Gastroesophageal sphincter (tissue), 4 donors: ENCODE results near the gene OR5M8. TPM values are rescaled to one million over a fixed set of nuclear protein-coding genes. Genes with fewer than 3 reads are reported as not detected.

Experiments used
- ATAC-seq: fragments of 150-250 bp; one replicate; pipeline ENCODE4 v1.9.1; 2016; ENCODE audit warnings: mild to moderate bottlenecking, moderate library complexity
- H3K27ac ChIP-seq, 4 donors: fragments of 200-600 bp; sonication (generic) in 3 of 4; 1 replicate in 3 of 4; 2 replicates in 1 of 4; pipeline ENCODE4 v1.5.1; 2016 to 2019
- H3K27me3 ChIP-seq: fragments of 200-600 bp; sonication (generic); one replicate; pipeline ENCODE4 v1.5.1; 2019
- H3K36me3 ChIP-seq, 2 donors: fragments of 200-600 bp; sonication (generic); one replicate each; pipeline ENCODE4 v1.5.1; 2019; ENCODE audit warnings: control low read depth in 1 of 2
- H3K4me1 ChIP-seq, 3 donors: fragments of 200-600 bp; sonication (generic); 1 replicate in 2 of 3; 2 replicates in 1 of 3; pipeline ENCODE4 v1.5.1; 2016 to 2019; ENCODE audit warnings: control low read depth in 2 of 3
- H3K4me3 ChIP-seq, 2 donors: fragments of 200-600 bp; sonication (generic); one replicate each; pipeline ENCODE4 v1.5.1; 2019; ENCODE audit warnings: mild to moderate bottlenecking in 1 of 2, moderate library complexity in 1 of 2
- H3K9me3 ChIP-seq, 3 donors: fragments of 200-600 bp; sonication (generic); one replicate each; pipeline ENCODE4 v1.5.1; 2017 to 2019; ENCODE audit warnings: control low read depth in 2 of 3
- CTCF ChIP-seq, 4 experiments: fragments of 200-600 bp in 2 of 4; fragments of 450-650 bp in 2 of 4; sonication (generic) in 1 of 4; IDR thresholded peaks; one replicate each; pipeline ENCODE4 v1.5.1; 2017 to 2019; ENCODE audit warnings: antibody characterized with exemption in 4 of 4, mild to moderate bottlenecking in 2 of 4, moderate library complexity in 2 of 4
- EP300 ChIP-seq: sonication (generic); formaldehyde crosslinking; IDR thresholded peaks from one replicate; pipeline ENCODE4 v1.6.1; 2017; ENCODE audit warnings: antibody characterized with exemption, mild to moderate bottlenecking
- POLR2A ChIP-seq, 2 donors: fragments of 450-650 bp; IDR thresholded peaks; one replicate each; pipeline ENCODE4 v1.6.1; 2017; ENCODE audit warnings: antibody characterized with exemption in 2 of 2, mild to moderate bottlenecking in 2 of 2, moderate library complexity in 1 of 2
- POLR2AphosphoS5 ChIP-seq: sonication (generic); formaldehyde crosslinking; IDR thresholded peaks from one replicate; pipeline ENCODE4 v1.6.1; 2017; ENCODE audit warnings: antibody characterized with exemption
- WGBS, 2 donors: methylation state at CpG; one replicate each; pipeline ENCODE4 v1.1.5; 2018; ENCODE audit warnings: low coverage in 1 of 2; 5-methylcytosine and 5-hydroxymethylcytosine counted together
- total RNA-seq, 4 donors: library from RNA; depleted of rRNA; stranded (reverse); fragments of >200 nt; gene quantifications; one replicate each; pipeline ENCODE4 v1.1.0, GENCODE V29; 2016

The OR5M8 gene
- total RNA-seq, 4 donors from 2014 or later = not detected

- no peak for TF ChIP-seq CTCF (IDR thresholded peaks at IDR 0.05)
- TF ChIP-seq POLR2AphosphoS5 = no peak
- TF ChIP-seq POLR2A (IDR thresholded peaks at IDR 0.05) = no peak
- TF ChIP-seq EP300 = no peak
- H3K36me3 ChIP-seq = no peaks in the 10 kb centered on the region
- H3K4me1 ChIP-seq = no peaks in the 10 kb centered on the region
- H3K27me3 ChIP-seq = no peaks in the 10 kb centered on the region
- no peaks in the 10 kb centered on the region for H3K9me3 ChIP-seq
- WGBS, 2 donors = 88 to 100% methylated on average over 1 of the region's 1 CpG
- ATAC-seq = no peak
- H3K4me3 ChIP-seq = no peak overlapping the region
- H3K27ac ChIP-seq = no peak overlapping the region
Observed at GRCh38 chr11:56509439-56509838, 18.3 kb upstream of the OR5M8 start.

GRCh38 chr11:56497010-56497409 is 5.8 kb upstream of the OR5M8 start:
- Histone ChIP-seq H3K4me1 (no peaks in the 10 kb centered on the region), H3K36me3 (no peaks in the 10 kb centered on the region), H3K27me3 (no peaks in the 10 kb centered on the region), H3K4me3 (no peak overlapping the region), H3K27ac (no peak overlapping the region), H3K9me3 (no peaks in the 10 kb centered on the region)
- WGBS, 2 donors = no CpG with 5 or more reads among the region's 28 CpGs
- TF ChIP-seq CTCF (IDR thresholded peaks at IDR 0.05) (no peak), EP300 (no peak), POLR2A (IDR thresholded peaks at IDR 0.05) (no peak), POLR2AphosphoS5 (no peak)
- ATAC-seq = no peak

DNA sequence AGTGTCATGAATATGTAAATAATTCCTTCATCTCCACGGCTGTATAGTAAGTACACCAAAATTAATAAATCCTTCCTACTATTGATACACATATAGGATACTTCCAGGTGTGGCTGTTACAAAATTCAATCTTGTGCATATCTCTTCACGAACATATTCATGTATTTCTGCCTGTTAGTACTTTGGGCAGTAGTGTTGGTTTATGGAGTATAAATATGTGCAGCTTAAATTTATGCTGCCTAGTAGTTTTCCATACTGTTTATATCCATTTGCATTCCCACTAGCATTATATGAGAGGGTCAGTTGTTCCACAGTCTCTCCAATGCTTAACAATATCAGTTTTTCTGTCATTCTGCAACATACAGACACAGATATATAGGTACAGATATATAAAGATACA is 3.9 kb upstream of the OR5M8 start:
- WGBS, 2 donors = 70 to 71% methylated on average over 2 of the region's 2 CpGs
- Histone ChIP-seq H3K4me1 (no peaks in the 10 kb centered on the region), H3K4me3 (no peak overlapping the region), H3K36me3 (no peaks in the 10 kb centered on the region), H3K27me3 (no peaks in the 10 kb centered on the region), H3K27ac (no peak overlapping the region), H3K9me3 (no peaks in the 10 kb centered on the region)
- ATAC-seq = no peak
- TF ChIP-seq POLR2A (IDR thresholded peaks at IDR 0.05) (no peak), CTCF (IDR thresholded peaks at IDR 0.05) (no peak), EP300 (no peak), POLR2AphosphoS5 (no peak)

DNA sequence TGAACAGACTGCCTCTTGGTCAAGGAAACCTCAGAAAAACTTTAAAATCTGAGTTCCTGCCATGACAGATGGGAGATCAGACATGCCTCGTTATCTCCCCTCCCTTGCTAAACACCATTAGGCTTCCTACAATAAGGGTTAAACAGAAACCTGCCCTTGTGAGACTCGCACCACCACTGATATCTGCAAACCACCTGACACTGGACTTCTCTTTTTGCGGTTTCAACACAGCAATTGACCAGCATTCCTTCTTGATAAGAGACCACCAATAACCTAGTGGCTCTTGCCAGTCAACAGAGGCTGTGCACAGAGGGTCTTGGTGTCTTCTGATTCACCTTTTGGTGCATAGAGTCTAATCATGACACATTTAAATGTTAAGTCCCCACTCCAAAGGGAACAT is 4.4 kb downstream of the OR5M8 start:
- 50 to 65% methylated on average over 2 to 3 of the region's 3 CpGs for WGBS, 2 donors

More for the DNA sequence above, 4.4 kb downstream of the OR5M8 start:
- no peak overlapping the region for H3K4me3 ChIP-seq
- no peaks in the 10 kb centered on the region for H3K36me3 ChIP-seq
- TF ChIP-seq CTCF (IDR thresholded peaks at IDR 0.05) = no peak
- TF ChIP-seq EP300 = no peak
- no peak for TF ChIP-seq POLR2A (IDR thresholded peaks at IDR 0.05)
- H3K27me3 ChIP-seq = no peaks in the 10 kb centered on the region
- no peaks in the 10 kb centered on the region for H3K4me1 ChIP-seq
- H3K9me3 ChIP-seq = peaks cover 0 to 9% (median 0%) of the 10 kb centered on the region in 3 donors
- ATAC-seq = no peak
- H3K27ac ChIP-seq = no peak overlapping the region
